Caco-2 (cell line): ENCODE results near the gene CCDC102A. TPM values are rescaled to one million over a fixed set of nuclear protein-coding genes. Genes with fewer than 3 reads are reported as not detected.

ENCODE experiments used
- BruUV-seq: library from RNA; stranded (reverse); fragments of 400-500 nt; replicated peaks from 2 replicates; lab custom pipeline; 2021; lab: Mats Ljungman, UMichigan
- CTCF ChIA-PET: fragments of 300-600 bp; sonication (Branson Sonifier 250); formaldehyde crosslinking; loops from one replicate; lab custom pipeline; 2022; ENCODE audit warnings: antibody characterized with exemption; lab: Charles Lee
- POLR2A ChIA-PET: fragments of 300-600 bp; sonication (Branson Sonifier 250); formaldehyde crosslinking; loops from one replicate; lab custom pipeline; 2022; ENCODE audit warnings: antibody characterized with exemption; lab: Charles Lee
- DNase-seq, 2 experiments: peaks; one replicate each; pipeline versions ENCODE4 v3.0.0 to v3.0.0-alpha.2; 2020 to 2022
- H3K27me3 ChIP-seq: replicated peaks from 2 replicates; pipeline ENCODE4 v1.6.0; 2011; ENCODE audit warnings: low read length; ENCODE audit not compliant: control insufficient read depth, insufficient read depth
- H3K36me3 ChIP-seq: 2 replicates; pipeline ENCODE4 v1.5.1; 2011; ENCODE audit warnings: low read length; ENCODE audit not compliant: control insufficient read depth, insufficient read depth
- H3K4me1 ChIP-seq: fragments of 250-450 bp; sonication (Bioruptor Pico); 2 replicates; pipeline ENCODE4 v1.5.1; 2020; ENCODE audit warnings: mild to moderate bottlenecking
- H3K4me3 ChIP-seq: 2 replicates; pipeline ENCODE4 v1.5.1; 2011; ENCODE audit warnings: low read depth, mild to moderate bottlenecking, control low read depth, low read length
- H3K9me3 ChIP-seq: fragments of 250-450 bp; sonication (Bioruptor Pico); 2 replicates; pipeline ENCODE4 v1.5.1; 2020; ENCODE audit warnings: mild to moderate bottlenecking, moderate library complexity
- H3K27ac Mint-ChIP-seq: one replicate; pipeline ENCODE4 v1.8.0; 2022; ENCODE audit warnings: mixed read lengths; ENCODE audit not compliant: unreplicated experiment
- H3K27me3 Mint-ChIP-seq: one replicate; pipeline ENCODE4 v1.8.0; 2022; ENCODE audit warnings: mixed read lengths; ENCODE audit not compliant: insufficient read depth, unreplicated experiment
- H3K36me3 Mint-ChIP-seq: one replicate; pipeline ENCODE4 v1.8.0; 2022; ENCODE audit warnings: mild to moderate bottlenecking, mixed read lengths; ENCODE audit not compliant: insufficient read depth, unreplicated experiment
- H3K4me1 Mint-ChIP-seq: one replicate; pipeline ENCODE4 v1.8.0; 2022; ENCODE audit warnings: low read depth, mixed read lengths; ENCODE audit not compliant: unreplicated experiment
- H3K4me3 Mint-ChIP-seq: one replicate; pipeline ENCODE4 v1.8.0; 2022; ENCODE audit warnings: mild to moderate bottlenecking, moderate library complexity, mixed read lengths; ENCODE audit not compliant: unreplicated experiment
- H3K9me3 Mint-ChIP-seq: one replicate; pipeline ENCODE4 v1.8.0; 2022; ENCODE audit warnings: mixed read lengths; ENCODE audit not compliant: unreplicated experiment
- CTCF ChIP-seq, 2 experiments: fragments of 200-600 bp in 1 of 2; IDR thresholded peaks; 1 replicate in 1 of 2; 2 replicates in 1 of 2; pipeline versions ENCODE4 v1.5.1 to v1.8.0; 2011 to 2022; ENCODE audit warnings: antibody characterized with exemption in 1 of 2, control low read depth in 1 of 2, inconsistent platforms in 1 of 2, low read depth in 1 of 2, low read length in 1 of 2, mild to moderate bottlenecking in 1 of 2, moderate library complexity in 1 of 2; ENCODE audit not compliant: insufficient read depth in 1 of 2, severe bottlenecking in 1 of 2, unreplicated experiment in 1 of 2
- intact Hi-C: fragments of 100-400 bp; cut with micrococcal nuclease; formaldehyde crosslinking; loops from one replicate; pipeline ENCODE4 v1.10.0; 2022; ENCODE audit not compliant: unreplicated experiment
- total RNA-seq: library from RNA; stranded (reverse); gene quantifications from 2 replicates; pipeline ENCODE4 v1.2.3, GENCODE V29; 2022

The CCDC102A gene
- total RNA-seq, 1 experiment from 2014 or later = 11.8 TPM

- peaks cover 15% of the 10 kb centered on the region for H3K4me1 Mint-ChIP-seq
- POLR2A ChIA-PET = interaction anchor here (0.5 kb wide), 1 partner anchor 60 kb away, joined by 3 read pairs; no protein-coding TSS in a partner anchor
- peaks cover 15% of the 10 kb centered on the region for H3K4me1 ChIP-seq
- BruUV-seq = no TSS peak
- no peaks in the 10 kb centered on the region for H3K9me3 Mint-ChIP-seq
- H3K27me3 ChIP-seq = no peaks in the 10 kb centered on the region
- no peak overlapping the region for H3K4me3 Mint-ChIP-seq
- CTCF ChIA-PET = interaction anchor here (1.4 kb wide), 1 partner anchor 14 kb away, joined by 3 read pairs; no protein-coding TSS in a partner anchor
- no peak for DNase-seq
- H3K36me3 Mint-ChIP-seq = peaks cover 17% of the 10 kb centered on the region
- no peaks in the 10 kb centered on the region for H3K9me3 ChIP-seq
- intact Hi-C loops = no loop called here
- H3K27ac Mint-ChIP-seq = no peak overlapping the region
- H3K36me3 ChIP-seq = no peaks in the 10 kb centered on the region; the same call in 1 of the 2 replicates
- H3K4me3 ChIP-seq = no peak overlapping the region
- TF ChIP-seq CTCF (IDR thresholded peaks at IDR 0.05; ENCODE audit: insufficient read depth in 1 of 2, low read depth in 1 of 2, low read length in 1 of 2, severe bottlenecking in 1 of 2, unreplicated experiment in 1 of 2) = no peak
- H3K27me3 Mint-ChIP-seq = no peaks in the 10 kb centered on the region
Measured at GRCh38 chr16:57526498-57526897, 9.9 kb downstream of the CCDC102A start.

- TF ChIP-seq CTCF (IDR thresholded peaks at IDR 0.05; ENCODE audit: insufficient read depth in 1 of 2, low read depth in 1 of 2, low read length in 1 of 2, severe bottlenecking in 1 of 2, unreplicated experiment in 1 of 2) = no peak
- intact Hi-C loops = no loop called here
- peaks cover 8% of the 10 kb centered on the region for H3K4me1 Mint-ChIP-seq
- no peak overlapping the region for H3K27ac Mint-ChIP-seq
- H3K27me3 ChIP-seq = no peaks in the 10 kb centered on the region
- ChIA-PET CTCF (interaction anchor here (0.6 to 1.4 kb wide), 2 partner anchors 13 to 46 kb away, joined by 3 to 4 read pairs; no protein-coding TSS in a partner anchor), POLR2A (no interaction called here)
- DNase-seq = no peak
- no peaks in the 10 kb centered on the region for H3K27me3 Mint-ChIP-seq
- no TSS peak for BruUV-seq
- no peak overlapping the region for H3K4me3 Mint-ChIP-seq
- H3K9me3 Mint-ChIP-seq = no peaks in the 10 kb centered on the region
- no peaks in the 10 kb centered on the region for H3K9me3 ChIP-seq
- no peaks in the 10 kb centered on the region for H3K36me3 ChIP-seq
- H3K36me3 Mint-ChIP-seq = peaks cover 13% of the 10 kb centered on the region
- peaks cover 15% of the 10 kb centered on the region for H3K4me1 ChIP-seq
- no peak overlapping the region for H3K4me3 ChIP-seq
Measured at GRCh38 chr16:57525761-57526160, 10.6 kb downstream of the CCDC102A start.

- intact Hi-C loops = no loop called here
- no peak for TF ChIP-seq CTCF (IDR thresholded peaks at IDR 0.05; ENCODE audit: insufficient read depth in 1 of 2, low read depth in 1 of 2, low read length in 1 of 2, severe bottlenecking in 1 of 2, unreplicated experiment in 1 of 2)
- no peak for DNase-seq
- no peaks in the 10 kb centered on the region for H3K27me3 Mint-ChIP-seq
- Histone ChIP-seq H3K36me3 (no peaks in the 10 kb centered on the region), H3K4me1 (peaks cover 18% of the 10 kb centered on the region), H3K4me3 (no peak overlapping the region), H3K27me3 (no peaks in the 10 kb centered on the region), H3K9me3 (no peaks in the 10 kb centered on the region)
- no peak overlapping the region for H3K4me3 Mint-ChIP-seq
- ChIA-PET CTCF (interaction anchor here (0.7 to 1.1 kb wide), 2 partner anchors 11 to 219 kb away, joined by 4 read pairs; no protein-coding TSS in a partner anchor), POLR2A (no interaction called here)
- BruUV-seq = no TSS peak
- no peaks in the 10 kb centered on the region for H3K9me3 Mint-ChIP-seq
- peaks cover 13% of the 10 kb centered on the region for H3K4me1 Mint-ChIP-seq
- H3K36me3 Mint-ChIP-seq = peaks cover 14% of the 10 kb centered on the region
- H3K27ac Mint-ChIP-seq = no peak overlapping the region
Measured at GRCh38 chr16:57522960-57523359, 13.4 kb downstream of the CCDC102A start.
